Measurements from ENCODE around the gene SLC35A2.

The SLC35A2 gene

GRCh38 chrX:48956728-48957414, 45.4 kb upstream of the SLC35A2 start:
- H3K4me3 ChIP-seq (ENCODE audit: low read depth, low read length): peak overlapping the region; percentile 82
- no peak for TF ChIP-seq MAX (IDR thresholded peaks at IDR 0.05; ENCODE audit: low read depth, low read length)
- TF ChIP-seq CTCF (IDR thresholded peaks at IDR 0.05; ENCODE audit: low read depth, low read length): no peak
- TF ChIP-seq POLR2A (IDR thresholded peaks at IDR 0.05; ENCODE audit: extremely low read depth, insufficient read length): no peak
- no peak for TF ChIP-seq MYC (IDR thresholded peaks at IDR 0.05; ENCODE audit: low read depth, low read length)
- peak; percentile 39 for DNase-seq (ENCODE audit: low read depth)

- DNase-seq (ENCODE audit: low read depth): no peak
- H3K4me3 ChIP-seq (ENCODE audit: low read depth, low read length): no peak overlapping the region
- TF ChIP-seq MYC (IDR thresholded peaks at IDR 0.05; ENCODE audit: low read depth, low read length) (no peak), POLR2A (IDR thresholded peaks at IDR 0.05; ENCODE audit: extremely low read depth, insufficient read length) (no peak), CTCF (IDR thresholded peaks at IDR 0.05; ENCODE audit: low read depth, low read length) (no peak), MAX (IDR thresholded peaks at IDR 0.05; ENCODE audit: low read depth, low read length) (no peak)
Measured at GRCh38 chrX:48948589-48948988, 37.1 kb upstream of the SLC35A2 start.

GRCh38 chrX:48945517-48946348, 34.3 kb upstream of the SLC35A2 start:
- no peak overlapping the region for H3K4me3 ChIP-seq (ENCODE audit: low read depth, low read length)
- TF ChIP-seq MAX (IDR thresholded peaks at IDR 0.05; ENCODE audit: low read depth, low read length) (no peak), CTCF (IDR thresholded peaks at IDR 0.05; ENCODE audit: low read depth, low read length) (peak; percentile 80)
- peak; percentile 56 for DNase-seq (ENCODE audit: low read depth)

GRCh38 chrX:48942895-48943294, 31.4 kb upstream of the SLC35A2 start:
- H3K4me3 ChIP-seq (ENCODE audit: low read depth, low read length): no peak overlapping the region
- TF ChIP-seq POLR2A (IDR thresholded peaks at IDR 0.05; ENCODE audit: extremely low read depth, insufficient read length) (no peak), MYC (IDR thresholded peaks at IDR 0.05; ENCODE audit: low read depth, low read length) (no peak), CTCF (IDR thresholded peaks at IDR 0.05; ENCODE audit: low read depth, low read length) (no peak), MAX (IDR thresholded peaks at IDR 0.05; ENCODE audit: low read depth, low read length) (no peak)
- no peak for DNase-seq (ENCODE audit: low read depth)

GRCh38 chrX:48940404-48940955, 29.0 kb upstream of the SLC35A2 start:
- peak; percentile 58 for DNase-seq (ENCODE audit: low read depth)
- TF ChIP-seq MAX (IDR thresholded peaks at IDR 0.05; ENCODE audit: low read depth, low read length) (peak; percentile 40; the same call in 1 of the 2 replicates), MYC (IDR thresholded peaks at IDR 0.05; ENCODE audit: low read depth, low read length) (no peak), CTCF (IDR thresholded peaks at IDR 0.05; ENCODE audit: low read depth, low read length) (no peak)
- no peak overlapping the region for H3K4me3 ChIP-seq (ENCODE audit: low read depth, low read length)

Data from NB4 (cell line).